Transverse colon (tissue), 4 donors: Measurements from ENCODE around the gene CYP3A7. TPM values are rescaled to one million over a fixed set of nuclear protein-coding genes. Genes with fewer than 3 reads are reported as not detected.

Experiments used
- DNase-seq: peaks from one replicate; pipeline ENCODE4 v3.0.0-alpha.2; 2019
- H3K27ac ChIP-seq, 4 donors: fragments of 200-600 bp; sonication (generic); 2 replicates each; pipeline ENCODE4 v1.5.1; 2016 to 2018; ENCODE audit warnings: inconsistent platforms in 4 of 4
- H3K27me3 ChIP-seq: fragments of 200-600 bp; sonication (generic); 2 replicates; pipeline ENCODE4 v1.5.1; 2017; ENCODE audit warnings: inconsistent platforms
- H3K36me3 ChIP-seq, 4 donors: fragments of 200-600 bp; sonication (generic); 2 replicates each; pipeline ENCODE4 v1.5.1; 2017 to 2019; ENCODE audit warnings: inconsistent platforms in 4 of 4
- H3K4me1 ChIP-seq, 4 donors: fragments of 200-600 bp; sonication (generic); 2 replicates each; pipeline ENCODE4 v1.5.1; 2017 to 2020; ENCODE audit warnings: inconsistent platforms in 4 of 4
- H3K4me3 ChIP-seq, 4 donors: fragments of 200-600 bp; sonication (generic); 1 replicate in 1 of 4; 2 replicates in 3 of 4; pipeline versions ENCODE4 v1.5.1 to v1.6.1; 2017 to 2019; ENCODE audit warnings: inconsistent platforms in 4 of 4
- H3K9me3 ChIP-seq, 2 donors: fragments of 200-600 bp; sonication (generic); 2 replicates each; pipeline ENCODE4 v1.5.1; 2017 to 2019; ENCODE audit warnings: inconsistent platforms in 2 of 2
- CTCF ChIP-seq, 5 experiments: fragments of 200-600 bp in 3 of 5; fragments of 450-650 bp in 2 of 5; sonication (generic) in 3 of 5; IDR thresholded peaks; 1 replicate in 2 of 5; 2 replicates in 3 of 5; pipeline ENCODE4 v1.5.1; 2016 to 2017; ENCODE audit warnings: antibody characterized with exemption in 5 of 5, inconsistent platforms in 3 of 5, mild to moderate bottlenecking in 2 of 5, moderate library complexity in 1 of 5
- EP300 ChIP-seq: sonication (generic); formaldehyde crosslinking; IDR thresholded peaks from one replicate; pipeline ENCODE4 v1.6.1; 2017; ENCODE audit warnings: antibody characterized with exemption, low read depth
- POLR2A ChIP-seq: fragments of 450-650 bp; IDR thresholded peaks from one replicate; pipeline ENCODE4 v1.6.1; 2016; ENCODE audit warnings: antibody characterized with exemption, mild to moderate bottlenecking, moderate library complexity
- POLR2AphosphoS5 ChIP-seq, 3 donors: sonication (generic); formaldehyde crosslinking; IDR thresholded peaks; one replicate each; pipeline ENCODE4 v1.6.1; 2016; ENCODE audit warnings: antibody characterized with exemption in 3 of 3
- WGBS, 2 donors: methylation state at CpG; one replicate each; pipeline ENCODE4 v1.1.5; 2018; ENCODE audit warnings: low coverage in 1 of 2; 5-methylcytosine and 5-hydroxymethylcytosine counted together
- in situ Hi-C, 4 donors: fragments of 200-750 bp; cut with MboI; loops; one replicate each; pipeline versions ENCODE4 v1.15.0 to v1.15.1; 2017; ENCODE audit warnings: low sequenced_read_pairs in 3 of 4, low pct_ligation_motif_present in 1 of 4, low pct_unique_long_range_greater_than_20kb in 1 of 4
- intact Hi-C: fragments of 100-400 bp; cut with DNase I; formaldehyde crosslinking; loops from one replicate; pipeline ENCODE4 v1.15.1; 2023; ENCODE audit warnings: low total_unique reads
- total RNA-seq, 4 donors: library from RNA; depleted of rRNA; stranded (reverse); fragments of >200 nt; gene quantifications; one replicate each; pipeline ENCODE4 v1.1.0, GENCODE V29; 2016

CYP3A7 gene
- total RNA-seq: 1 to 10 TPM in 1 of 4 donors, under 1 TPM in 2, not detected in 1; 0.95 to 3.0 (median 0.96) TPM

GRCh38 chr7:99734987-99735386, at the start of gene CYP3A7:
TSS of gene CYP3A7 (minus strand) at chr7:99735196. CDS start at chr7:99735093, 103 bp downstream.
- DNase-seq: no peak
- H3K4me1 ChIP-seq: no peaks in the 10 kb centered on the region
- H3K36me3 ChIP-seq: no peaks in the 10 kb centered on the region
- no peak for TF ChIP-seq POLR2AphosphoS5 (IDR thresholded peaks at IDR 0.05)
- no peak for TF ChIP-seq EP300
- no peak within 1 kb of the TSS for H3K4me3 ChIP-seq
- H3K27ac ChIP-seq: no peak within 1 kb of the TSS
- in situ Hi-C loops: no loop called here
- no peaks in the 10 kb centered on the region for H3K9me3 ChIP-seq
- no peaks in the 10 kb centered on the region for H3K27me3 ChIP-seq
- intact Hi-C loops: no loop called here
- WGBS, 2 donors: 60 to 80% methylated on average over 1 to 5 of the region's 5 CpGs

- H3K36me3 ChIP-seq: no peaks in the 10 kb centered on the region
- TF ChIP-seq EP300 (no peak), POLR2AphosphoS5 (IDR thresholded peaks at IDR 0.05) (peak in 1 of 3 donors; percentile 39)
- in situ Hi-C loops (no loop called here), intact Hi-C loops (no loop called here)
- DNase-seq: peak; percentile 17
- H3K4me1 ChIP-seq: peaks cover 0 to 9% (median 0%) of the 10 kb centered on the region in 4 donors
- H3K27me3 ChIP-seq: no peaks in the 10 kb centered on the region
- no peaks in the 10 kb centered on the region for H3K9me3 ChIP-seq
- no peak within 1 kb of the TSS for H3K4me3 ChIP-seq
- H3K27ac ChIP-seq: no peak within 1 kb of the TSS
Measured at GRCh38 chr7:99784007-99784406, 49.0 kb upstream of the CYP3A7 start, which contains the start of gene CYP3A4. TSS of gene CYP3A4 (minus strand) at chr7:99784184. CDS start at chr7:99784081, 103 bp downstream.

- intact Hi-C loops (no loop called here), in situ Hi-C loops (no loop called here)
- DNase-seq: no peak
- no peak overlapping the region for H3K27ac ChIP-seq
- no peaks in the 10 kb centered on the region for H3K36me3 ChIP-seq
- no peak overlapping the region for H3K4me3 ChIP-seq
- no peak for TF ChIP-seq CTCF (IDR thresholded peaks at IDR 0.05)
- TF ChIP-seq POLR2AphosphoS5 (IDR thresholded peaks at IDR 0.05): no peak
- TF ChIP-seq EP300: no peak
- TF ChIP-seq POLR2A: no peak
- no peaks in the 10 kb centered on the region for H3K27me3 ChIP-seq
- H3K9me3 ChIP-seq: no peaks in the 10 kb centered on the region
- peaks cover 0 to 9% (median 0%) of the 10 kb centered on the region in 4 donors for H3K4me1 ChIP-seq
- 63 to 67% methylated on average over 3 to 5 of the region's 5 CpGs for WGBS, 2 donors
Measured at GRCh38 chr7:99782012-99782953, 47.3 kb upstream of the CYP3A7 start.

GRCh38 chr7:99780588-99780987, 45.6 kb upstream of the CYP3A7 start:
- H3K4me1 ChIP-seq: peaks cover 0 to 9% (median 0%) of the 10 kb centered on the region in 4 donors
- in situ Hi-C loops: no loop called here
- WGBS, 2 donors: 67 to 91% methylated on average over 1 of the region's 1 CpG

More at GRCh38 chr7:99780588-99780987, 45.6 kb upstream of the CYP3A7 start:
- DNase-seq: no peak
- intact Hi-C loops: no loop called here
- H3K9me3 ChIP-seq: no peaks in the 10 kb centered on the region
- H3K4me3 ChIP-seq: no peak overlapping the region
- no peak overlapping the region for H3K27ac ChIP-seq
- no peak for TF ChIP-seq POLR2A
- no peak for TF ChIP-seq POLR2AphosphoS5 (IDR thresholded peaks at IDR 0.05)
- no peak for TF ChIP-seq CTCF (IDR thresholded peaks at IDR 0.05)
- no peak for TF ChIP-seq EP300
- no peaks in the 10 kb centered on the region for H3K27me3 ChIP-seq
- no peaks in the 10 kb centered on the region for H3K36me3 ChIP-seq
